Muscle layer of duodenum (tissue), 2 donors: ENCODE results near the gene TPT1.
A peak's percentile ranks its signal among the peaks of the same experiment; 100 is the strongest.
"Not testable (repeated sequence)": the region's sequence is repeated elsewhere in the genome, so short reads cannot be mapped to it uniquely, and the experiment has no call there.

ENCODE experiments used
- H3K27ac ChIP-seq: one replicate; pipeline ENCODE4 v1.7.0; 2013; ENCODE audit warnings: mild to moderate bottlenecking, low read length
- H3K27me3 ChIP-seq: one replicate; pipeline ENCODE4 v1.7.0; 2013; ENCODE audit warnings: low read depth, mild to moderate bottlenecking, control low read depth, low read length
- H3K36me3 ChIP-seq, 2 donors: one replicate each; pipeline ENCODE4 v1.7.0; 2013; ENCODE audit warnings: low read length in 2 of 2, control low read depth in 1 of 2, mild to moderate bottlenecking in 1 of 2; ENCODE audit not compliant: insufficient read depth in 2 of 2, control insufficient read depth in 1 of 2
- H3K4me1 ChIP-seq, 2 donors: one replicate each; pipeline ENCODE4 v1.7.0; 2013; ENCODE audit warnings: low read length in 2 of 2, mild to moderate bottlenecking in 2 of 2, control low read depth in 1 of 2, moderate library complexity in 1 of 2; ENCODE audit not compliant: insufficient read depth in 2 of 2, control insufficient read depth in 1 of 2
- H3K4me3 ChIP-seq, 2 donors: one replicate each; pipeline ENCODE4 v1.7.0; 2013; ENCODE audit warnings: low read length in 2 of 2, low read depth in 1 of 2, mild to moderate bottlenecking in 1 of 2
- H3K9me3 ChIP-seq, 2 donors: one replicate each; pipeline ENCODE4 v1.7.0; 2013; ENCODE audit warnings: low read length in 2 of 2, control low read depth in 1 of 2, mild to moderate bottlenecking in 1 of 2; ENCODE audit not compliant: control insufficient read depth in 1 of 2
- donor health status: healthy.

Gene TPT1

GRCh38 chr13:45342668-45343067 lies 1.7 kb upstream of the TPT1 start:
- Histone ChIP-seq H3K36me3 (peaks cover 25 to 31% of the 10 kb centered on the region in 2 donors), H3K4me1 (peaks cover 17 to 32% of the 10 kb centered on the region in 2 donors), H3K4me3 (peak overlapping the region; percentile 76 to 89), H3K27ac (peak overlapping the region; percentile 91)
- H3K9me3 ChIP-seq, H3K27me3 ChIP-seq: not testable (repeated sequence)

- H3K36me3 ChIP-seq = peaks cover 32 to 38% of the 10 kb centered on the region in 2 donors
- H3K27me3 ChIP-seq = no peaks in the 10 kb centered on the region
- H3K4me3 ChIP-seq = peak overlapping the region; percentile 76 to 89
- peak overlapping the region; percentile 91 for H3K27ac ChIP-seq
- H3K9me3 ChIP-seq = no peaks in the 10 kb centered on the region
- H3K4me1 ChIP-seq = peaks cover 22 to 39% of the 10 kb centered on the region in 2 donors
Measured at GRCh38 chr13:45341799-45342500, 967 bp upstream of the TPT1 start.

- Histone ChIP-seq H3K4me1 (peaks cover 26 to 53% of the 10 kb centered on the region in 2 donors), H3K4me3 (peak overlapping the region; percentile 84 to 96), H3K27me3 (no peaks in the 10 kb centered on the region), H3K36me3 (peaks cover 46 to 52% of the 10 kb centered on the region in 2 donors), H3K27ac (peak overlapping the region; percentile 93), H3K9me3 (no peaks in the 10 kb centered on the region)
Measured at GRCh38 chr13:45340422-45341033, 455 bp downstream of the TPT1 start.

- no peaks in the 10 kb centered on the region for H3K27me3 ChIP-seq
- H3K4me1 ChIP-seq = peaks cover 26 to 60% of the 10 kb centered on the region in 2 donors
Measured at GRCh38 chr13:45339867-45340266, 1.1 kb downstream of the TPT1 start.

GRCh38 chr13:45339399-45339798 lies 1.6 kb downstream of the TPT1 start:
- Histone ChIP-seq H3K36me3 (peaks cover 54 to 61% of the 10 kb centered on the region in 2 donors), H3K27me3 (no peaks in the 10 kb centered on the region), H3K9me3 (no peaks in the 10 kb centered on the region), H3K4me1 (peaks cover 26 to 64% of the 10 kb centered on the region in 2 donors), H3K27ac (peak overlapping the region; percentile 93), H3K4me3 (peak overlapping the region; percentile 84 to 96)

More at GRCh38 chr13:45339867-45340266, 1.1 kb downstream of the TPT1 start:
- Histone ChIP-seq H3K27ac (peak overlapping the region; percentile 93), H3K4me3 (peak overlapping the region; percentile 84 to 96), H3K36me3 (peaks cover 51 to 58% of the 10 kb centered on the region in 2 donors), H3K9me3 (no peaks in the 10 kb centered on the region)

GRCh38 chr13:45337803-45338202 lies 3.2 kb downstream of the TPT1 start:
- Histone ChIP-seq H3K4me3 (peak overlapping the region in 1 of 2 donors; percentile 84), H3K36me3 (peaks cover 57 to 62% of the 10 kb centered on the region in 2 donors)

GRCh38 chr13:45337395-45337794 lies 3.6 kb downstream of the TPT1 start:
- Histone ChIP-seq H3K27me3 (no peaks in the 10 kb centered on the region), H3K9me3 (no peaks in the 10 kb centered on the region), H3K4me1 (peaks cover 26 to 65% of the 10 kb centered on the region in 2 donors), H3K4me3 (no peak overlapping the region), H3K27ac (no peak overlapping the region), H3K36me3 (peaks cover 57 to 62% of the 10 kb centered on the region in 2 donors)

More at GRCh38 chr13:45337803-45338202, 3.2 kb downstream of the TPT1 start:
- Histone ChIP-seq H3K9me3 (no peaks in the 10 kb centered on the region), H3K27ac (no peak overlapping the region), H3K27me3 (no peaks in the 10 kb centered on the region), H3K4me1 (peaks cover 26 to 68% of the 10 kb centered on the region in 2 donors)

GRCh38 chr13:45336025-45336800 lies 4.8 kb downstream of the TPT1 start:
- Histone ChIP-seq H3K27ac (no peak overlapping the region), H3K27me3 (no peaks in the 10 kb centered on the region), H3K4me1 (peaks cover 26 to 60% of the 10 kb centered on the region in 2 donors), H3K4me3 (no peak overlapping the region), H3K36me3 (peaks cover 57 to 59% of the 10 kb centered on the region in 2 donors), H3K9me3 (no peaks in the 10 kb centered on the region)

- no peaks in the 10 kb centered on the region for H3K9me3 ChIP-seq
- peaks cover 56 to 57% of the 10 kb centered on the region in 2 donors for H3K36me3 ChIP-seq
- H3K4me3 ChIP-seq = no peak overlapping the region
- no peak overlapping the region for H3K27ac ChIP-seq
- H3K4me1 ChIP-seq = peaks cover 26 to 60% of the 10 kb centered on the region in 2 donors
- no peaks in the 10 kb centered on the region for H3K27me3 ChIP-seq
Measured at GRCh38 chr13:45335397-45336024, 5.5 kb downstream of the TPT1 start.

GRCh38 chr13:45333977-45334922 lies 6.7 kb downstream of the TPT1 start:
- H3K36me3 ChIP-seq = peaks cover 46 to 47% of the 10 kb centered on the region in 2 donors
- no peak overlapping the region for H3K27ac ChIP-seq
- H3K9me3 ChIP-seq = no peaks in the 10 kb centered on the region
- no peaks in the 10 kb centered on the region for H3K27me3 ChIP-seq
- no peak overlapping the region for H3K4me3 ChIP-seq
- peaks cover 24 to 56% of the 10 kb centered on the region in 2 donors for H3K4me1 ChIP-seq
